ENCODE measurements around the gene UPK3BL1. TPM values are rescaled to one million over a fixed set of nuclear protein-coding genes. Genes with fewer than 3 reads are reported as not detected.
"Not testable (repeated sequence)": the region's sequence is repeated elsewhere in the genome, so short reads cannot be mapped to it uniquely, and the experiment has no call there.

UPK3BL1 gene
- total and polyA plus RNA-seq, 2 of the 4 experiments (the other 2 are of a cell fraction), result 1.6 to 21.1 TPM

DNA sequence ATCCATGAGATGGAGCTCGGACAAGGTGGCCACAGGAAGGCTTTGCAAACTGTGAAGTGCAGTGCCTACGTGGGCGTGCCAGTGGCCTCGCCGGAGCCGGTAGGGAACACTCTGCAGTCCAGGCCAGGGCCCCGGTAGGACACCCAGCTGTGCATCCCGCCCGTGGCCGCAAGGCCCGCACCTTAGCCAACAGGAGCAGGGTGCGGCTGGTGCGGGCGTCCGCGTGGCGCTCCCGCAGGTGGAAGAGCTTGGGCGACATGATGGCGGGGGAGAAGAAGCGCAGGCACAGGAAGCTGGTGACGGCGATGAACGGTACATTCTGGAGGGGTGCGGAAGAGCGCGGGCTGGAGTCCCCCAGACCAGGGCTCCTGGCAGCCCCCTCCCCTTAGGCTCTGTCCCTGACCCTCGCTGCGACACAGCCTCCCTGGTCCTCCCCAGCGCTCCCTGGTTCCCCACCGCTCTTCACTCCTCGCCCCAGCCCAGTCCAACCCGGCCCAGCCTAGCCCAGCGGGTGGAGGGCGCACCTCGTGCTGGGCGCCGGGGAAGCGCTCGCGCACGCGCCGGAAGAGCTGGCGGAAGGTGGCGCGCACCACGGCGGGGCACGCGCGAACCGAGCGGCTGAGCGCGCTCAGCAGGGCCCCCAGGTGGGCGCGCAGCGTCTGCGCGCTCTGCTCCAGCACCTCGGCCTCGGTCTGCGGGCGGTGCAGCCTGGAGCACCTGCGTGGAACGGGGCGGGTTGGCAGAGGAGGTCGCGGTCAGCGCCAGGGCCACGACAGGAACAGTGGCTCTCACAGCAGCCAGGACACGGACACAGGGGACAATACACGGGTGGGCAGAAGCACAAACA is 47.1 kb upstream of the UPK3BL1 start:
- H3K18ac ChIP-seq (ENCODE audit: low read depth, low read length); H3K36me3 ChIP-seq (ENCODE audit: control insufficient read depth, insufficient read depth, low read length); H3K79me1 ChIP-seq (ENCODE audit: low read depth in 1 of 2, low read length in 2 of 2); BruUV-seq (replicated peaks); H4K8ac ChIP-seq (ENCODE audit: low read depth in 2 of 2, low read length in 2 of 2); H3K9me1 ChIP-seq (ENCODE audit: insufficient read depth, low read length); H4K20me1 ChIP-seq (ENCODE audit: insufficient read depth, low read length); H3K4me2 ChIP-seq (ENCODE audit: low read depth, low read length); H2BK20ac ChIP-seq (ENCODE audit: low read depth, low read length); H3K4ac ChIP-seq (ENCODE audit: low read depth, low read length); H2AK5ac ChIP-seq (ENCODE audit: low read depth, low read length); H3K4me3 ChIP-seq (ENCODE audit: insufficient read depth, low read depth, low read length); H3K9ac ChIP-seq (ENCODE audit: low read depth, low read length); ATAC-seq (ENCODE audit: low read depth); H3K27ac ChIP-seq (ENCODE audit: insufficient read depth, low read length); H2BK15ac ChIP-seq (ENCODE audit: low read depth, low read length); H2BK5ac ChIP-seq (ENCODE audit: low read depth, low read length, poor library complexity, severe bottlenecking); H2AK9ac ChIP-seq (replicated peaks; ENCODE audit: low read depth, low read length, poor library complexity); H3K23ac ChIP-seq (ENCODE audit: low read depth, low read length); POLR2A ChIA-PET (ENCODE audit: unreplicated experiment); intact Hi-C loops (cut with micrococcal nuclease); H3K27me3 ChIP-seq (ENCODE audit: control insufficient read depth, insufficient read depth, low read length); H3K14ac ChIP-seq (replicated peaks; ENCODE audit: low read depth, low read length); H4K5ac ChIP-seq (ENCODE audit: low read depth, low read length); H2BK120ac ChIP-seq (ENCODE audit: low read depth, low read length); in situ Hi-C loops (cut with MboI; ENCODE audit: low sequenced_read_pairs); H4K91ac ChIP-seq (ENCODE audit: insufficient read depth, low read depth, low read length); H2AFZ ChIP-seq (replicated peaks; ENCODE audit: low read length, poor library complexity); H3K56ac ChIP-seq (ENCODE audit: extremely low read depth, insufficient read depth, low read length); CTCF ChIA-PET; H3K4me1 ChIP-seq (ENCODE audit: control insufficient read depth, insufficient read depth, low read length); H3K9me3 ChIP-seq (ENCODE audit: control insufficient read depth, insufficient read depth, low read length); dilution Hi-C loops (cut with HindIII; ENCODE audit: low sequenced_read_pairs, unreplicated experiment); DNase-seq: not testable (repeated sequence)
- WGBS, 2 experiments (ENCODE audit: extremely low coverage in 2 of 2, insufficient read length in 1 of 2), result no CpG with 5 or more reads among the region's 74 CpGs

DNA sequence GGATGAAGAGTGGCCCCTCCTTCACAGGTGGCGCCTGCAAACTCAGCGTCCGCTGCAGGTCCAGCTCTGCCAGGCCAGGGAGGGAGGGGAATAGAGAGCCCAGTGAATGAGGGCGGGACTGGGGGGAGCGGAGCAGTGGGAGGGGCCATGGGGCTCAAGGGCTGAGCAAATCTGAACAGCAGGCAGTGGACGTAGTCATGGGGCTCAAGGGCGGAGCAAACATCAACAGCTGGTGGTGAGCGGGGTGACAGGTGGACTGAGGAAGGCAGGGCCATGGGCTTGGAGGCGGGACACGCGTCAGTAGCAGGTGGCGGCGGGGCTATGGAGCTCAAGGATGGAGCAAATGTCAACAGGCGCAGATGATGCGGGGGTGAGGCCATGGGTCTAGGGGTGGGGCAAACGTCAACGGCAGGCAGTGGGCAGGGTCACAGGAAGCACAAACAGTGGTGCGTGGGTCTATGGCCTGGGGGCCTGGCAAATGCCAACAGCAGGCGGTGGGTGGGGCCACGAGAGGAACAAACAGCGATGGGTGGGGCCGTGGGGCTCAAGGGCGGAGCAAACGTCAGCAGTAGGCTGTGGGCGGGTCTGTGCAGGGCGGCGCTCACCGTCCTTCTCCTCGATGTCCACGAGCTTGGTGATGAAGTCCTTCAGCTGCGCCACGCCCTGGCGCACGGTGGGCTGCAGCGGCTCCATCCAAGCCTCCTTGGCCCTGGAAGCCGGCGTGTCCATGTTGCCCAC is 45.9 kb upstream of the UPK3BL1 start:
- H3K9me1 ChIP-seq (ENCODE audit: insufficient read depth, low read length); H2BK20ac ChIP-seq (ENCODE audit: low read depth, low read length); H3K9me3 ChIP-seq (ENCODE audit: control insufficient read depth, insufficient read depth, low read length); CTCF ChIA-PET; H3K23ac ChIP-seq (ENCODE audit: low read depth, low read length); DNase-seq; H2BK5ac ChIP-seq (ENCODE audit: low read depth, low read length, poor library complexity, severe bottlenecking); intact Hi-C loops (cut with micrococcal nuclease); H4K5ac ChIP-seq (ENCODE audit: low read depth, low read length); H3K4ac ChIP-seq (ENCODE audit: low read depth, low read length); H2AK5ac ChIP-seq (ENCODE audit: low read depth, low read length); H3K4me2 ChIP-seq (ENCODE audit: low read depth, low read length); H4K20me1 ChIP-seq (ENCODE audit: insufficient read depth, low read length); H3K4me1 ChIP-seq (ENCODE audit: control insufficient read depth, insufficient read depth, low read length); H3K4me3 ChIP-seq (ENCODE audit: insufficient read depth, low read depth, low read length); H3K36me3 ChIP-seq (ENCODE audit: control insufficient read depth, insufficient read depth, low read length); H2BK120ac ChIP-seq (ENCODE audit: low read depth, low read length); in situ Hi-C loops (cut with MboI; ENCODE audit: low sequenced_read_pairs); H3K56ac ChIP-seq (ENCODE audit: extremely low read depth, insufficient read depth, low read length); H4K8ac ChIP-seq (ENCODE audit: low read depth in 2 of 2, low read length in 2 of 2); H2AFZ ChIP-seq (replicated peaks; ENCODE audit: low read length, poor library complexity); H4K91ac ChIP-seq (ENCODE audit: insufficient read depth, low read depth, low read length); H3K9ac ChIP-seq (ENCODE audit: low read depth, low read length); H3K27me3 ChIP-seq (ENCODE audit: control insufficient read depth, insufficient read depth, low read length); H2AK9ac ChIP-seq (replicated peaks; ENCODE audit: low read depth, low read length, poor library complexity); POLR2A ChIA-PET (ENCODE audit: unreplicated experiment); H3K79me1 ChIP-seq (ENCODE audit: low read depth in 1 of 2, low read length in 2 of 2); H3K18ac ChIP-seq (ENCODE audit: low read depth, low read length); dilution Hi-C loops (cut with HindIII; ENCODE audit: low sequenced_read_pairs, unreplicated experiment); H2BK15ac ChIP-seq (ENCODE audit: low read depth, low read length); BruUV-seq (replicated peaks); H3K27ac ChIP-seq (ENCODE audit: insufficient read depth, low read length); H3K14ac ChIP-seq (replicated peaks; ENCODE audit: low read depth, low read length): not testable (repeated sequence)
- ATAC-seq (ENCODE audit: low read depth), result peak; percentile 75
- WGBS, 2 experiments (ENCODE audit: extremely low coverage in 2 of 2, insufficient read length in 1 of 2), result no CpG with 5 or more reads among the region's 37 CpGs

All from IMR-90 (cell line).